ENCODE measurements around the gene ZNF614. TPM values are rescaled to one million over a fixed set of nuclear protein-coding genes. Genes with fewer than 3 reads are reported as not detected.

The ZNF614 gene
- total and polyA plus RNA-seq, 2 of the 13 experiments (the other 11 are each of a cell fraction or from before 2014, with no cell fraction given), result 13.0 to 22.8 TPM

DNA sequence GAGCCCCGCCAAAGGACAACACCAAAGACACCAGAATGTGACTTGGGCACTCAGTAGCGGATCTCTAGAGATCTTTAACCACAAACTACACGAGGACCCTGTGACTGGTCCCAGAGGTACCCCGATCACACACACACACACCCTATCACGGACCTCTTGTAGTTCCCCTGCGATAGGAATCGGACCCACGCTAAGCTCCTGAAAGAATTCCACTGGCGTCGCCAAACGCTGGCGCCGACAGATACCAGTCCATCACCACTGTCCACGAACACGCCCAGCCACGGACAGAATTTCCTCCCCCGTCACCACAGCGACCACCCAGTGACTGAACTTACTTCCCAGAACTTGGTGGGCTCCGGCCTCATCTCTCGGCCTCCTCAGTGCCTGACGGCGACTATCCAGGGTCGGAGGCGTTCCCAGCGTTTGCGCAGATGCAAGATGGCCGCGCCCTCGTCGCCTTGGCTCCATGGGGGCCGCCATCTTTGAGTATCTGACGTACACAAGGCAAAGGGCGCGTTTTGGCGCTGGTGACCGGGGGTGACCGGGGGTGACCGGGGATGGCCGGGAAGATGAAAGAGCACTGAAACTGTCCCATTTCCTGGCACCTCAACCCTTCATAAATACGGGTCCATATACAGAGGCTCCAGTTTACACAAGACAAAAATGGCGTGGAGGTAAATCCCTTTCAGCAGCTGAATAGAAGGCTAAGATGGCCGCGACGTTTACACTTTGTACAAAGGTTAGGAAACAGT lies 20.2 kb downstream of the ZNF614 start, which contains the start of gene ZNF615 (continued):
- TF ChIP-seq, protein P1, sequence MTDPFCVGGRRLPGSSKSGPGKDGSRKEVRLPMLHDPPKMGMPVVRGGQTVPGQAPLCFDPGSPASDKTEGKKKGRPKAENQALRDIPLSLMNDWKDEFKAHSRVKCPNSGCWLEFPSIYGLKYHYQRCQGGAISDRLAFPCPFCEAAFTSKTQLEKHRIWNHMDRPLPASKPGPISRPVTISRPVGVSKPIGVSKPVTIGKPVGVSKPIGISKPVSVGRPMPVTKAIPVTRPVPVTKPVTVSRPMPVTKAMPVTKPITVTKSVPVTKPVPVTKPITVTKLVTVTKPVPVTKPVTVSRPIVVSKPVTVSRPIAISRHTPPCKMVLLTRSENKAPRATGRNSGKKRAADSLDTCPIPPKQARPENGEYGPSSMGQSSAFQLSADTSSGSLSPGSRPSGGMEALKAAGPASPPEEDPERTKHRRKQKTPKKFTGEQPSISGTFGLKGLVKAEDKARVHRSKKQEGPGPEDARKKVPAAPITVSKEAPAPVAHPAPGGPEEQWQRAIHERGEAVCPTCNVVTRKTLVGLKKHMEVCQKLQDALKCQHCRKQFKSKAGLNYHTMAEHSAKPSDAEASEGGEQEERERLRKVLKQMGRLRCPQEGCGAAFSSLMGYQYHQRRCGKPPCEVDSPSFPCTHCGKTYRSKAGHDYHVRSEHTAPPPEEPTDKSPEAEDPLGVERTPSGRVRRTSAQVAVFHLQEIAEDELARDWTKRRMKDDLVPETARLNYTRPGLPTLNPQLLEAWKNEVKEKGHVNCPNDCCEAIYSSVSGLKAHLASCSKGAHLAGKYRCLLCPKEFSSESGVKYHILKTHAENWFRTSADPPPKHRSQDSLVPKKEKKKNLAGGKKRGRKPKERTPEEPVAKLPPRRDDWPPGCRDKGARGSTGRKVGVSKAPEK (CRISPR knock-in tag; IDR thresholded peaks at IDR 0.05; ENCODE audit: borderline replicate concordance), result no peak
- TF ChIP-seq ZNF746 (CRISPR knock-in tag; IDR thresholded peaks at IDR 0.05) (0 out of 2 replicates have a peak, but pooled peaks have one; percentile 35), DNMT3B (CRISPR knock-in tag; conservative IDR thresholded peaks at IDR 0.05) (no peak), SNAPC5 (CRISPR knock-in tag; IDR thresholded peaks at IDR 0.05; ENCODE audit: borderline replicate concordance) (peak; percentile 87; the same call in 1 of the 2 replicates), ZMAT3 (CRISPR knock-in tag; conservative IDR thresholded peaks at IDR 0.05) (peak; percentile 68), SCMH1 (CRISPR knock-in tag; IDR thresholded peaks at IDR 0.05; ENCODE audit: borderline replicate concordance) (no peak), KDM1A (CRISPR knock-in tag; IDR thresholded peaks at IDR 0.05) (no peak), TRAFD1 (CRISPR knock-in tag; IDR thresholded peaks at IDR 0.05; ENCODE audit: borderline replicate concordance) (no peak), ESRRA (CRISPR knock-in tag; IDR thresholded peaks at IDR 0.05; ENCODE audit: low read depth) (peak; percentile 44; the same call in 1 of the 2 replicates), ZMYM3 (CRISPR knock-in tag; IDR thresholded peaks at IDR 0.05) (peak; percentile 51; the same call in 1 of the 2 replicates), ZNF616 (CRISPR knock-in tag; IDR thresholded peaks at IDR 0.05; ENCODE audit: low read depth) (no peak), RNF219 (CRISPR knock-in tag; IDR thresholded peaks at IDR 0.05) (0 out of 2 replicates have a peak, but pooled peaks have one; percentile 45), ZKSCAN1 (IDR thresholded peaks at IDR 0.05; ENCODE audit: low read length) (peak; percentile 61)
- TF ChIP-seq, protein P2, sequence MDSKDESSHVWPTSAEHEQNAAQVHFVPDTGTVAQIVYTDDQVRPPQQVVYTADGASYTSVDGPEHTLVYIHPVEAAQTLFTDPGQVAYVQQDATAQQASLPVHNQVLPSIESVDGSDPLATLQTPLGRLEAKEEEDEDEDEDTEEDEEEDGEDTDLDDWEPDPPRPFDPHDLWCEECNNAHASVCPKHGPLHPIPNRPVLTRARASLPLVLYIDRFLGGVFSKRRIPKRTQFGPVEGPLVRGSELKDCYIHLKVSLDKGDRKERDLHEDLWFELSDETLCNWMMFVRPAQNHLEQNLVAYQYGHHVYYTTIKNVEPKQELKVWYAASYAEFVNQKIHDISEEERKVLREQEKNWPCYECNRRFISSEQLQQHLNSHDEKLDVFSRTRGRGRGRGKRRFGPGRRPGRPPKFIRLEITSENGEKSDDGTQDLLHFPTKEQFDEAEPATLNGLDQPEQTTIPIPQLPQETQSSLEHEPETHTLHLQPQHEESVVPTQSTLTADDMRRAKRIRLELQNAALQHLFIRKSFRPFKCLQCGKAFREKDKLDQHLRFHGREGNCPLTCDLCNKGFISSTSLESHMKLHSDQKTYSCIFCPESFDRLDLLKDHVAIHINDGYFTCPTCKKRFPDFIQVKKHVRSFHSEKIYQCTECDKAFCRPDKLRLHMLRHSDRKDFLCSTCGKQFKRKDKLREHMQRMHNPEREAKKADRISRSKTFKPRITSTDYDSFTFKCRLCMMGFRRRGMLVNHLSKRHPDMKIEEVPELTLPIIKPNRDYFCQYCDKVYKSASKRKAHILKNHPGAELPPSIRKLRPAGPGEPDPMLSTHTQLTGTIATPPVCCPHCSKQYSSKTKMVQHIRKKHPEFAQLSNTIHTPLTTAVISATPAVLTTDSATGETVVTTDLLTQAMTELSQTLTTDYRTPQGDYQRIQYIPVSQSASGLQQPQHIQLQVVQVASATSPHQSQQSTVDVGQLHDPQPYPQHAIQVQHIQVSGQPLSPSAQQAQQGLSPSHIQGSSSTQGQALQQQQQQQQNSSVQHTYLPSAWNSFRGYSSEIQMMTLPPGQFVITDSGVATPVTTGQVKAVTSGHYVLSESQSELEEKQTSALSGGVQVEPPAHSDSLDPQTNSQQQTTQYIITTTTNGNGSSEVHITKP (CRISPR knock-in tag; IDR thresholded peaks at IDR 0.05; ENCODE audit: low read depth), result no peak
- TF ChIP-seq, protein P3, sequence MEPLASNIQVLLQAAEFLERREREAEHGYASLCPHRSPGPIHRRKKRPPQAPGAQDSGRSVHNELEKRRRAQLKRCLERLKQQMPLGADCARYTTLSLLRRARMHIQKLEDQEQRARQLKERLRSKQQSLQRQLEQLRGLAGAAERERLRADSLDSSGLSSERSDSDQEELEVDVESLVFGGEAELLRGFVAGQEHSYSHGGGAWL (CRISPR knock-in tag; IDR thresholded peaks at IDR 0.05), result 0 out of 2 replicates have a peak, but pooled peaks have one; percentile 50

Data from HepG2 (cell line).